ENCODE measurements around the gene NDST1.

DNA sequence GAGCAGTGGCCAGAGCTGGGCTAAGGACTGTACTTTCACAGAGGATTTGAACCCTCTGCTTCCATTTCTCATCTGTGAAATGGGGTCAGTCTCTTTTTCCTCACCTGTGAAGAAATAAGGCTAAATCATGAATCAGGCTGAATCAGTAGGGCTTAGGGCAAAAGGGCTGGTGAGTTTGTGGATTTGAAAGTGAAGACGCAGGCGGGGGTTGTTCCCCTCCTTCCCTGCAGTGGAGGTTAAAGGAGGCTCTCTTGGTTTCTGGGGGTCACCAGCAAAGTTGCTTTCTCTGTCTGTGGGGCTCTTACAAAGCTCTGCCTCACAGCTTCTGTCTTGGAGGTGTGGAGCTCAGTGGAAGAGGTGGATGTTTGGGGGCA lies 17.6 kb upstream of the NDST1 start:
- TF ChIP-seq EZH2phosphoT487 (IDR thresholded peaks at IDR 0.05; ENCODE audit: borderline replicate concordance, low read depth, low read length) = no peak
- TF ChIP-seq, protein P1, sequence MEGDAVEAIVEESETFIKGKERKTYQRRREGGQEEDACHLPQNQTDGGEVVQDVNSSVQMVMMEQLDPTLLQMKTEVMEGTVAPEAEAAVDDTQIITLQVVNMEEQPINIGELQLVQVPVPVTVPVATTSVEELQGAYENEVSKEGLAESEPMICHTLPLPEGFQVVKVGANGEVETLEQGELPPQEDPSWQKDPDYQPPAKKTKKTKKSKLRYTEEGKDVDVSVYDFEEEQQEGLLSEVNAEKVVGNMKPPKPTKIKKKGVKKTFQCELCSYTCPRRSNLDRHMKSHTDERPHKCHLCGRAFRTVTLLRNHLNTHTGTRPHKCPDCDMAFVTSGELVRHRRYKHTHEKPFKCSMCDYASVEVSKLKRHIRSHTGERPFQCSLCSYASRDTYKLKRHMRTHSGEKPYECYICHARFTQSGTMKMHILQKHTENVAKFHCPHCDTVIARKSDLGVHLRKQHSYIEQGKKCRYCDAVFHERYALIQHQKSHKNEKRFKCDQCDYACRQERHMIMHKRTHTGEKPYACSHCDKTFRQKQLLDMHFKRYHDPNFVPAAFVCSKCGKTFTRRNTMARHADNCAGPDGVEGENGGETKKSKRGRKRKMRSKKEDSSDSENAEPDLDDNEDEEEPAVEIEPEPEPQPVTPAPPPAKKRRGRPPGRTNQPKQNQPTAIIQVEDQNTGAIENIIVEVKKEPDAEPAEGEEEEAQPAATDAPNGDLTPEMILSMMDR (conservative IDR thresholded peaks at IDR 0.05; ENCODE audit: low read length) = no peak
